H54 (cell line): ENCODE measurements around the gene FTCD.

Source experiments
- DNase-seq: peaks from one replicate; pipeline ENCODE4 v3.0.0; 2011; ENCODE audit warnings: low spot score, mixed read lengths; ENCODE audit not compliant: insufficient read length
- FAIRE-seq: peaks from 3 replicates; lab custom pipeline; 2011; peaks lifted over from hg19 to GRCh38; lab: Jason Lieb, UNC
- POLR2A ChIP-seq: IDR thresholded peaks from 2 replicates; pipeline ENCODE4 v1.6.1; 2011; ENCODE audit warnings: low read depth, mild to moderate bottlenecking, low read length

The FTCD gene

GRCh38 chr21:46168659-46169386 is 13.4 kb upstream of the FTCD start:
- FAIRE-seq (no peak), DNase-seq (no peak)
- TF ChIP-seq POLR2A, result no peak

GRCh38 chr21:46168238-46168637 is 12.9 kb upstream of the FTCD start:
- FAIRE-seq, result no peak
- TF ChIP-seq POLR2A, result no peak
- no peak for DNase-seq

GRCh38 chr21:46165098-46165497 is 9.7 kb upstream of the FTCD start:
- no peak for TF ChIP-seq POLR2A
- DNase-seq (no peak), FAIRE-seq (no peak)

GRCh38 chr21:46163380-46163779 is 8.0 kb upstream of the FTCD start:
- FAIRE-seq, result no peak
- TF ChIP-seq POLR2A, result no peak
- DNase-seq, result no peak

- DNase-seq (no peak), FAIRE-seq (no peak)
- no peak for TF ChIP-seq POLR2A
Measured at GRCh38 chr21:46161633-46162592, 6.5 kb upstream of the FTCD start.

GRCh38 chr21:46160907-46161632 is 5.7 kb upstream of the FTCD start:
- DNase-seq (no peak), FAIRE-seq (no peak)
- no peak for TF ChIP-seq POLR2A

- DNase-seq (no peak), FAIRE-seq (no peak)
- no peak for TF ChIP-seq POLR2A
Measured at GRCh38 chr21:46160657-46160906, 5.2 kb upstream of the FTCD start.

- no peak for DNase-seq
- FAIRE-seq, result no peak
- TF ChIP-seq POLR2A, result no peak
Measured at GRCh38 chr21:46159841-46160656, 4.7 kb upstream of the FTCD start.

GRCh38 chr21:46159390-46159789 is 4.0 kb upstream of the FTCD start:
- TF ChIP-seq POLR2A, result no peak
- DNase-seq (no peak), FAIRE-seq (no peak)

- DNase-seq (no peak), FAIRE-seq (no peak)
- TF ChIP-seq POLR2A, result no peak
Measured at GRCh38 chr21:46158666-46159300, 3.4 kb upstream of the FTCD start.

- DNase-seq, result no peak
- no peak for TF ChIP-seq POLR2A
- no peak for FAIRE-seq
Measured at GRCh38 chr21:46157987-46158451, 2.6 kb upstream of the FTCD start.

- no peak for DNase-seq
- TF ChIP-seq POLR2A, result no peak
- no peak for FAIRE-seq
Measured at GRCh38 chr21:46157396-46157986, 2.1 kb upstream of the FTCD start.
